GM18517 (cell line): Measurements from ENCODE around the gene PHKB.
"Not testable (repeated sequence)": the region's sequence is repeated elsewhere in the genome, so short reads cannot be mapped to it uniquely, and the experiment has no call there.

Experiments used
- ATAC-seq: cut with Tn5 transposase; IDR thresholded peaks from one replicate; pipeline ENCODE4 v1.9.1; 2021; ENCODE audit warnings: mild to moderate bottlenecking, moderate library complexity; ENCODE audit not compliant: unreplicated experiment

The PHKB gene

GRCh38 chr16:47469227-47469626 lies 8.1 kb downstream of the PHKB start:
- no peak for ATAC-seq

- ATAC-seq: no peak
These were observed 9.1 kb downstream of the PHKB start for GRCh38 chr16:47470211-47470610.

- ATAC-seq: no peak
These were observed 9.7 kb downstream of the PHKB start for GRCh38 chr16:47470810-47471209.

- ATAC-seq: not testable (repeated sequence)
These were observed 11.9 kb downstream of the PHKB start for GRCh38 chr16:47473004-47473403.

GRCh38 chr16:47473792-47474191 lies 12.7 kb downstream of the PHKB start:
- ATAC-seq: no peak

- ATAC-seq: no peak
These were observed 14.7 kb downstream of the PHKB start for GRCh38 chr16:47475786-47476185.

- no peak for ATAC-seq
These were observed 15.7 kb downstream of the PHKB start for GRCh38 chr16:47476654-47477345.

GRCh38 chr16:47477679-47478078 lies 16.5 kb downstream of the PHKB start:
- no peak for ATAC-seq

- ATAC-seq: peak; percentile 52
These were observed 19.3 kb downstream of the PHKB start for GRCh38 chr16:47480410-47480809.

GRCh38 chr16:47481698-47482374 lies 20.7 kb downstream of the PHKB start:
- no peak for ATAC-seq

GRCh38 chr16:47483616-47484015 lies 22.5 kb downstream of the PHKB start:
- ATAC-seq: no peak

- ATAC-seq: peak; percentile 52
These were observed 25.7 kb downstream of the PHKB start for GRCh38 chr16:47486856-47487255.

- ATAC-seq: no peak
These were observed 26.9 kb downstream of the PHKB start for GRCh38 chr16:47488051-47488450.

GRCh38 chr16:47490471-47490870 lies 29.3 kb downstream of the PHKB start:
- no peak for ATAC-seq

- ATAC-seq: no peak
These were observed 30.9 kb downstream of the PHKB start for GRCh38 chr16:47492036-47492427.

- peak; percentile 49 for ATAC-seq
These were observed 31.6 kb downstream of the PHKB start for GRCh38 chr16:47492428-47493377.

GRCh38 chr16:47493381-47494337 lies 32.5 kb downstream of the PHKB start:
- peak; percentile 85 for ATAC-seq

- no peak for ATAC-seq
These were observed 38.1 kb downstream of the PHKB start for GRCh38 chr16:47499080-47499699.

- no peak for ATAC-seq
These were observed 38.7 kb downstream of the PHKB start for GRCh38 chr16:47499700-47500264.

- ATAC-seq: no peak
These were observed 42.8 kb downstream of the PHKB start for GRCh38 chr16:47503936-47504335.
